Measurements from ENCODE around the gene COL23A1.
"Not testable (repeated sequence)": the region's sequence is repeated elsewhere in the genome, so short reads cannot be mapped to it uniquely, and the experiment has no call there.

COL23A1 gene

GRCh38 chr5:178511172-178511571 lies 79.0 kb downstream of the COL23A1 start:
- no peak for DNase-seq (ENCODE audit: extremely low read depth in 1 of 2, low read depth in 1 of 2)

GRCh38 chr5:178509491-178510057 lies 80.6 kb downstream of the COL23A1 start:
- DNase-seq (ENCODE audit: extremely low read depth in 1 of 2, low read depth in 1 of 2): no peak

GRCh38 chr5:178507151-178507932 lies 82.9 kb downstream of the COL23A1 start:
- no peak for DNase-seq (ENCODE audit: extremely low read depth in 1 of 2, low read depth in 1 of 2)

GRCh38 chr5:178505639-178506407 lies 84.4 kb downstream of the COL23A1 start:
- DNase-seq (ENCODE audit: extremely low read depth in 1 of 2, low read depth in 1 of 2): no peak

GRCh38 chr5:178504340-178504960 lies 85.7 kb downstream of the COL23A1 start:
- no peak for DNase-seq (ENCODE audit: extremely low read depth in 1 of 2, low read depth in 1 of 2)

- DNase-seq (ENCODE audit: extremely low read depth in 1 of 2, low read depth in 1 of 2): no peak
Observed at GRCh38 chr5:178502401-178503100, 87.6 kb downstream of the COL23A1 start.

GRCh38 chr5:178499352-178499751 lies 90.8 kb downstream of the COL23A1 start:
- no peak for DNase-seq (ENCODE audit: extremely low read depth in 1 of 2, low read depth in 1 of 2)

GRCh38 chr5:178496642-178497041 lies 93.6 kb downstream of the COL23A1 start:
- no peak for DNase-seq (ENCODE audit: extremely low read depth in 1 of 2, low read depth in 1 of 2)

- DNase-seq (ENCODE audit: extremely low read depth in 1 of 2, low read depth in 1 of 2): no peak
Observed at GRCh38 chr5:178496214-178496613, 94.0 kb downstream of the COL23A1 start.

GRCh38 chr5:178495706-178496105 lies 94.5 kb downstream of the COL23A1 start:
- no peak for DNase-seq (ENCODE audit: extremely low read depth in 1 of 2, low read depth in 1 of 2)

- no peak for DNase-seq (ENCODE audit: extremely low read depth in 1 of 2, low read depth in 1 of 2)
Observed at GRCh38 chr5:178492278-178492677, 97.9 kb downstream of the COL23A1 start.

- DNase-seq (ENCODE audit: extremely low read depth in 1 of 2, low read depth in 1 of 2): no peak
Observed at GRCh38 chr5:178490935-178491652, 99.1 kb downstream of the COL23A1 start.

GRCh38 chr5:178489271-178489976 lies 100.8 kb downstream of the COL23A1 start:
- no peak for DNase-seq (ENCODE audit: extremely low read depth in 1 of 2, low read depth in 1 of 2)

- no peak for DNase-seq (ENCODE audit: extremely low read depth in 1 of 2, low read depth in 1 of 2)
Observed at GRCh38 chr5:178488696-178489095, 101.5 kb downstream of the COL23A1 start.

GRCh38 chr5:178487911-178488600 lies 102.1 kb downstream of the COL23A1 start:
- no peak for DNase-seq (ENCODE audit: extremely low read depth in 1 of 2, low read depth in 1 of 2)

- not testable (repeated sequence) for DNase-seq (ENCODE audit: extremely low read depth in 1 of 2, low read depth in 1 of 2)
Observed at GRCh38 chr5:178486878-178487512, 103.2 kb downstream of the COL23A1 start.

GRCh38 chr5:178486239-178486641 lies 104.0 kb downstream of the COL23A1 start:
- DNase-seq (ENCODE audit: extremely low read depth in 1 of 2, low read depth in 1 of 2): no peak

GRCh38 chr5:178483620-178484019 lies 106.6 kb downstream of the COL23A1 start:
- peak in 1 of 2 donors; percentile 3 for DNase-seq (ENCODE audit: extremely low read depth in 1 of 2, low read depth in 1 of 2)

Measured in stimulated activated CD8-positive, alpha-beta memory T cell treated with anti-CD3 and anti-CD28 coated beads, Interleukin-7, amount 100 ng/mL, for 48 hours (primary cell).